ENCODE measurements around the gene DLG2.

- no peak for TF ChIP-seq CTCF (IDR thresholded peaks at IDR 0.05; ENCODE audit: low read length)
- no peak for TF ChIP-seq EZH2 (IDR thresholded peaks at IDR 0.05; ENCODE audit: borderline replicate concordance, low read length)
Observed at GRCh38 chr11:84437071-84437980, 1189.8 kb downstream of the DLG2 start.

All from OCI-LY1 (cell line).